ENCODE measurements around the gene CT47B1. TPM values are rescaled to one million over a fixed set of nuclear protein-coding genes. Genes with fewer than 3 reads are reported as not detected.

CT47B1 gene
- 0.07 TPM in 1 of 5 replicates, not detected in the others for total RNA-seq (2022; extraction: Qiagen RNA extraction)

DNA sequence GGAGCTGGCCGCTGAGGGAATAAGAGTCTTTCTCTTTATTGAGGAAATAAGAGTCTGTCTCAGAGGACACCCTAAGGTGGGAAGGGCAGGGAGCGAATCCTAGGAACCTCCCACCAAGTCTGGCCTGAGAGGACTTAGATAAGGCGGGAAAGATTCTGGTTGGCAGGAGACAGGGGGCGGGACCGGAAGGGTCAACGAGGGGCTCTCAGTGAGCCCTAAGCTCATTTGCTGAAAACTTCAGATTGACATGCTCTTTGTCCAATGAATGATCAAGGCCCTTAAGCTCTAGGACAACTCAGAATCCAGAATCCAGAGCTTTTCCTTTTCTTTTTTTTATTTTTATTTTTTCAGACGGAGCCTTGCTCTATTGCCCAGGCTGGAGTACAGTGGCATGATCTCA, at the start of gene CT47B1:
Gene CT47B1, minus strand, starts transcription at position 101 of the 400 bp plus-strand sequence. CDS start 196 bp downstream, outside the sequence.

Other genes with a start within 250 kb of the CT47B1 start
- gene C1GALT1C1, start 245.8 kb downstream of the CT47B1 start, total RNA-seq (2022; extraction: Qiagen RNA extraction), result 31.3 to 42.5 TPM (median 33.7 TPM) in 5 replicates
- gene CT47A11, start 61.3 kb upstream of the CT47B1 start, total RNA-seq (2022; extraction: Qiagen RNA extraction), result not detected in 5 replicates
- gene CT47A10, start 66.2 kb upstream of the CT47B1 start, total RNA-seq (2022; extraction: Qiagen RNA extraction), result not detected in 5 replicates
- not detected in 5 replicates for gene CT47A9, start 71.0 kb upstream of the CT47B1 start, total RNA-seq (2022; extraction: Qiagen RNA extraction)
- gene CT47A8, start 75.9 kb upstream of the CT47B1 start, total RNA-seq (2022; extraction: Qiagen RNA extraction), result not detected in 5 replicates
- gene CT47A7, start 80.7 kb upstream of the CT47B1 start, total RNA-seq (2022; extraction: Qiagen RNA extraction), result not detected in 5 replicates
- not detected in 5 replicates for gene CT47A6, start 85.6 kb upstream of the CT47B1 start, total RNA-seq (2022; extraction: Qiagen RNA extraction)
- not detected in 5 replicates for gene CT47A5, start 90.5 kb upstream of the CT47B1 start, total RNA-seq (2022; extraction: Qiagen RNA extraction)
- gene CT47A4, start 95.3 kb upstream of the CT47B1 start, total RNA-seq (2022; extraction: Qiagen RNA extraction), result not detected in 5 replicates
- not detected in 5 replicates for gene CT47A3, start 100.2 kb upstream of the CT47B1 start, total RNA-seq (2022; extraction: Qiagen RNA extraction)
- not detected in 5 replicates for gene CT47A2, start 105.1 kb upstream of the CT47B1 start, total RNA-seq (2022; extraction: Qiagen RNA extraction)
- not detected in 5 replicates for gene CT47A1, start 109.9 kb upstream of the CT47B1 start, total RNA-seq (2022; extraction: Qiagen RNA extraction)
- gene GLUD2, start 171.7 kb upstream of the CT47B1 start, total RNA-seq (2022; extraction: Qiagen RNA extraction), result 2.6 to 3.1 TPM (median 2.9 TPM) in 5 replicates

Measured in A549 treated with CORT108297 at 1 μM for 4 hours (cell line).